ENCODE data around the gene NFIA.

- TF ChIP-seq CTCF (IDR thresholded peaks at IDR 0.05) (no peak), POLR2A (IDR thresholded peaks at IDR 0.05; ENCODE audit: low read depth) (no peak)
Observed at GRCh38 chr1:61169634-61170033, 87.3 kb downstream of the NFIA start.

All from esophagus muscularis mucosa (tissue), 3 donors.